GM12878 (cell line): ENCODE results near the gene DCLRE1B. TPM values are rescaled to one million over a fixed set of nuclear protein-coding genes. Genes with fewer than 3 reads are reported as not detected.

ENCODE experiments used
- CBFB ChIP-seq: IDR thresholded peaks from 2 replicates; pipeline ENCODE4 v1.6.1; 2016; ENCODE audit warnings: antibody characterized with exemption, low read depth
- CBX5 ChIP-seq: sonication (generic); IDR thresholded peaks from 2 replicates; pipeline ENCODE4 v1.6.1; 2016; ENCODE audit warnings: low read depth, moderate library complexity, mild to moderate bottlenecking, inconsistent platforms
- DPF2 ChIP-seq: fragments of 450-650 bp; IDR thresholded peaks from 2 replicates; pipeline ENCODE4 v1.6.1; 2017; ENCODE audit warnings: mild to moderate bottlenecking
- EED ChIP-seq: sonication (generic); IDR thresholded peaks from 2 replicates; pipeline ENCODE4 v1.6.1; 2016; ENCODE audit warnings: antibody characterized with exemption, low read depth
- FOS ChIP-seq: IDR thresholded peaks from 3 replicates; pipeline ENCODE4 v1.6.1; 2011; ENCODE audit warnings: borderline replicate concordance; ENCODE audit not compliant: insufficient read length; ENCODE audit errors: extremely low read depth
- HDAC6 ChIP-seq: fragments of 200-600 bp; sonication (generic); IDR thresholded peaks from one replicate; pipeline ENCODE4 v1.8.0; 2017; ENCODE audit warnings: antibody characterized with exemption; ENCODE audit not compliant: unreplicated experiment
- IRF3 ChIP-seq: fragments of 450-650 bp; IDR thresholded peaks from 2 replicates; pipeline ENCODE4 v1.6.1; 2014; ENCODE audit warnings: mild to moderate bottlenecking
- MLLT1 ChIP-seq: fragments of 450-650 bp; IDR thresholded peaks from 2 replicates; pipeline ENCODE4 v1.6.1; 2016; ENCODE audit warnings: mild to moderate bottlenecking
- NFXL1 ChIP-seq: fragments of 450-650 bp; IDR thresholded peaks from 2 replicates; pipeline ENCODE4 v1.6.1; 2017; ENCODE audit warnings: antibody characterized with exemption, mild to moderate bottlenecking, borderline replicate concordance
- NRF1 ChIP-seq: conservative IDR thresholded peaks from 2 replicates; pipeline ENCODE4 v1.6.1; 2011; ENCODE audit warnings: mild to moderate bottlenecking, low read depth, low read length, improper control_type of control experiment
- SRF ChIP-seq, 2 experiments: IDR thresholded peaks; 2 replicates each; pipeline ENCODE4 v1.6.1; 2011; ENCODE audit warnings: low read depth in 2 of 2, low read length in 2 of 2, mild to moderate bottlenecking in 1 of 2, moderate library complexity in 1 of 2
- TAF1 ChIP-seq: IDR thresholded peaks from 2 replicates; pipeline ENCODE4 v1.6.1; 2011; ENCODE audit warnings: mild to moderate bottlenecking, low read depth, low read length, borderline replicate concordance
- ZBED1 ChIP-seq: IDR thresholded peaks from 2 replicates; pipeline ENCODE4 v1.6.1; 2016; ENCODE audit warnings: borderline replicate concordance
- polyA plus RNA-seq, 11 experiments: library from polyadenylated mRNA; depleted of rRNA in 4 of 11; unstranded in 6 of 11; stranded (reverse) in 5 of 11; fragments of >200 nt; fragmentation: Nextera tagmentation in 4 of 11; fragmentation: Illumina TruSeq in 1 of 11; extraction: Ambion mirVana in 4 of 11; extraction: Trizol in 1 of 11; gene quantifications; 1 replicate in 1 of 11; 2 replicates in 10 of 11; pipeline versions ENCODE4 v1.2.1 to v1.2.3, GENCODE V29; 2011 to 2016; ENCODE audit warnings: inconsistent platforms in 2 of 11, missing spikeins in 2 of 11, low read depth in 1 of 11
- total RNA-seq, 4 experiments: library from RNA; depleted of rRNA in 3 of 4; stranded (reverse); fragments of >200 nt in 3 of 4; fragmentation: Illumina TruSeq in 1 of 4; extraction: Trizol in 1 of 4; gene quantifications; 2 replicates each; pipeline versions ENCODE4 v1.2.1 to v1.2.3, GENCODE V29; 2013 to 2021
- TF ChIP-seq, protein P1 (sequence below): IDR thresholded peaks from 2 replicates; pipeline ENCODE4 v1.6.1; 2011; ENCODE audit warnings: mild to moderate bottlenecking, low read depth, low read length, moderate library complexity; ENCODE audit not compliant: insufficient replicate concordance
- TF ChIP-seq, protein P2 (sequence below): fragments of 150-350 bp; IDR thresholded peaks from 2 replicates; pipeline ENCODE4 v1.6.1; 2016; ENCODE audit warnings: low read depth, low read length
- TF ChIP-seq, protein P3 (sequence below): fragments of 450-650 bp; formaldehyde crosslinking; IDR thresholded peaks from 2 replicates; pipeline ENCODE4 v1.4.0; 2022; ENCODE audit warnings: mild to moderate bottlenecking, moderate library complexity
- TF ChIP-seq, protein P4 (sequence below): fragments of 450-650 bp; IDR thresholded peaks from 2 replicates; pipeline ENCODE4 v1.6.1; 2016; ENCODE audit warnings: mild to moderate bottlenecking

DCLRE1B gene
- total and polyA plus RNA-seq, 10 of the 15 experiments (the other 5 are each of a cell fraction or from before 2014, with no cell fraction given) = 5.4 to 18.3 (median 13.4) TPM

DNA sequence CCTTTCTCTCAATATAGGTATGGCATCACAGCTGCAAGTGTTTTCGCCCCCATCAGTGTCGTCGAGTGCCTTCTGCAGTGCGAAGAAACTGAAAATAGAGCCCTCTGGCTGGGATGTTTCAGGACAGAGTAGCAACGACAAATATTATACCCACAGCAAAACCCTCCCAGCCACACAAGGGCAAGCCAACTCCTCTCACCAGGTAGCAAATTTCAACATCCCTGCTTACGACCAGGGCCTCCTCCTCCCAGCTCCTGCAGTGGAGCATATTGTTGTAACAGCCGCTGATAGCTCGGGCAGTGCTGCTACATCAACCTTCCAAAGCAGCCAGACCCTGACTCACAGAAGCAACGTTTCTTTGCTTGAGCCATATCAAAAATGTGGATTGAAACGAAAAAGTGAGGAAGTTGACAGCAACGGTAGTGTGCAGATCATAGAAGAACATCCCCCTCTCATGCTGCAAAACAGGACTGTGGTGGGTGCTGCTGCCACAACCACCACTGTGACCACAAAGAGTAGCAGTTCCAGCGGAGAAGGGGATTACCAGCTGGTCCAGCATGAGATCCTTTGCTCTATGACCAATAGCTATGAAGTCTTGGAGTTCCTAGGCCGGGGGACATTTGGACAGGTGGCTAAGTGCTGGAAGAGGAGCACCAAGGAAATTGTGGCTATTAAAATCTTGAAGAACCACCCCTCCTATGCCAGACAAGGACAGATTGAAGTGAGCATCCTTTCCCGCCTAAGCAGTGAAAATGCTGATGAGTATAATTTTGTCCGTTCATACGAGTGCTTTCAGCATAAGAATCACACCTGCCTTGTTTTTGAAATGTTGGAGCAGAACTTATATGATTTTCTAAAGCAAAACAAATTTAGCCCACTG, 35.5 kb downstream of the DCLRE1B start (continued):
- TF ChIP-seq, protein P1, sequence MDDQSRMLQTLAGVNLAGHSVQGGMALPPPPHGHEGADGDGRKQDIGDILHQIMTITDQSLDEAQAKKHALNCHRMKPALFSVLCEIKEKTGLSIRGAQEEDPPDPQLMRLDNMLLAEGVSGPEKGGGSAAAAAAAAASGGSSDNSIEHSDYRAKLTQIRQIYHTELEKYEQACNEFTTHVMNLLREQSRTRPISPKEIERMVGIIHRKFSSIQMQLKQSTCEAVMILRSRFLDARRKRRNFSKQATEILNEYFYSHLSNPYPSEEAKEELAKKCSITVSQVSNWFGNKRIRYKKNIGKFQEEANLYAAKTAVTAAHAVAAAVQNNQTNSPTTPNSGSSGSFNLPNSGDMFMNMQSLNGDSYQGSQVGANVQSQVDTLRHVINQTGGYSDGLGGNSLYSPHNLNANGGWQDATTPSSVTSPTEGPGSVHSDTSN = peak; percentile 11
- TF ChIP-seq, protein P2, sequence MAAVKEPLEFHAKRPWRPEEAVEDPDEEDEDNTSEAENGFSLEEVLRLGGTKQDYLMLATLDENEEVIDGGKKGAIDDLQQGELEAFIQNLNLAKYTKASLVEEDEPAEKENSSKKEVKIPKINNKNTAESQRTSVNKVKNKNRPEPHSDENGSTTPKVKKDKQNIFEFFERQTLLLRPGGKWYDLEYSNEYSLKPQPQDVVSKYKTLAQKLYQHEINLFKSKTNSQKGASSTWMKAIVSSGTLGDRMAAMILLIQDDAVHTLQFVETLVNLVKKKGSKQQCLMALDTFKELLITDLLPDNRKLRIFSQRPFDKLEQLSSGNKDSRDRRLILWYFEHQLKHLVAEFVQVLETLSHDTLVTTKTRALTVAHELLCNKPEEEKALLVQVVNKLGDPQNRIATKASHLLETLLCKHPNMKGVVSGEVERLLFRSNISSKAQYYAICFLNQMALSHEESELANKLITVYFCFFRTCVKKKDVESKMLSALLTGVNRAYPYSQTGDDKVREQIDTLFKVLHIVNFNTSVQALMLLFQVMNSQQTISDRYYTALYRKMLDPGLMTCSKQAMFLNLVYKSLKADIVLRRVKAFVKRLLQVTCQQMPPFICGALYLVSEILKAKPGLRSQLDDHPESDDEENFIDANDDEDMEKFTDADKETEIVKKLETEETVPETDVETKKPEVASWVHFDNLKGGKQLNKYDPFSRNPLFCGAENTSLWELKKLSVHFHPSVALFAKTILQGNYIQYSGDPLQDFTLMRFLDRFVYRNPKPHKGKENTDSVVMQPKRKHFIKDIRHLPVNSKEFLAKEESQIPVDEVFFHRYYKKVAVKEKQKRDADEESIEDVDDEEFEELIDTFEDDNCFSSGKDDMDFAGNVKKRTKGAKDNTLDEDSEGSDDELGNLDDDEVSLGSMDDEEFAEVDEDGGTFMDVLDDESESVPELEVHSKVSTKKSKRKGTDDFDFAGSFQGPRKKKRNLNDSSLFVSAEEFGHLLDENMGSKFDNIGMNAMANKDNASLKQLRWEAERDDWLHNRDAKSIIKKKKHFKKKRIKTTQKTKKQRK = no peak
- TF ChIP-seq CBFB = peak; percentile 65; the same call in 1 of the 2 replicates
- peak; percentile 73 for TF ChIP-seq MLLT1
- peak; percentile 74 for TF ChIP-seq EED
- no peak for TF ChIP-seq NFXL1
- TF ChIP-seq SRF (IDR thresholded peaks at IDR 0.05; ENCODE audit: low read depth in 2 of 2, low read length in 2 of 2) = no peak
- TF ChIP-seq HDAC6 = no peak
- TF ChIP-seq, protein P3, sequence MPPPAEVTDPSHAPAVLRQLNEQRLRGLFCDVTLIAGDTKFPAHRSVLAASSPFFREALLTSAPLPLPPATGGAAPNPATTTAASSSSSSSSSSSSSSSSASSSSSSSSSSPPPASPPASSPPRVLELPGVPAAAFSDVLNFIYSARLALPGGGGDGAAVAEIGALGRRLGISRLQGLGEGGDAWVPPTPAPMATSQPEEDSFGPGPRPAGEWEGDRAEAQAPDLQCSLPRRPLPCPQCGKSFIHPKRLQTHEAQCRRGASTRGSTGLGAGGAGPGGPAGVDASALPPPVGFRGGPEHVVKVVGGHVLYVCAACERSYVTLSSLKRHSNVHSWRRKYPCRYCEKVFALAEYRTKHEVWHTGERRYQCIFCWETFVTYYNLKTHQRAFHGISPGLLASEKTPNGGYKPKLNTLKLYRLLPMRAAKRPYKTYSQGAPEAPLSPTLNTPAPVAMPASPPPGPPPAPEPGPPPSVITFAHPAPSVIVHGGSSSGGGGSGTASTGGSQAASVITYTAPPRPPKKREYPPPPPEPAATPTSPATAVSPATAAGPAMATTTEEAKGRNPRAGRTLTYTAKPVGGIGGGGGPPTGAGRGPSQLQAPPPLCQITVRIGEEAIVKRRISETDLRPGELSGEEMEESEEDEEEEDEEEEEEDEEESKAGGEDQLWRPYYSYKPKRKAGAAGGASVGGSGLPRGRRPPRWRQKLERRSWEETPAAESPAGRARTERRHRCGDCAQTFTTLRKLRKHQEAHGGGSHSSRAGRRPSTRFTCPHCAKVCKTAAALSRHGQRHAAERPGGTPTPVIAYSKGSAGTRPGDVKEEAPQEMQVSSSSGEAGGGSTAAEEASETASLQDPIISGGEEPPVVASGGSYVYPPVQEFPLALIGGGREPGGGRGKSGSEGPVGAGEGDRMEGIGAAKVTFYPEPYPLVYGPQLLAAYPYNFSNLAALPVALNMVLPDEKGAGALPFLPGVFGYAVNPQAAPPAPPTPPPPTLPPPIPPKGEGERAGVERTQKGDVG = no peak
- TF ChIP-seq IRF3 = no peak
- peak; percentile 73; the same call in 1 of the 2 replicates for TF ChIP-seq DPF2
- TF ChIP-seq TAF1 = no peak
- no peak for TF ChIP-seq FOS
- 0 out of 2 replicates have a peak, but pooled peaks have one; percentile 57 for TF ChIP-seq CBX5
- TF ChIP-seq, protein P4, sequence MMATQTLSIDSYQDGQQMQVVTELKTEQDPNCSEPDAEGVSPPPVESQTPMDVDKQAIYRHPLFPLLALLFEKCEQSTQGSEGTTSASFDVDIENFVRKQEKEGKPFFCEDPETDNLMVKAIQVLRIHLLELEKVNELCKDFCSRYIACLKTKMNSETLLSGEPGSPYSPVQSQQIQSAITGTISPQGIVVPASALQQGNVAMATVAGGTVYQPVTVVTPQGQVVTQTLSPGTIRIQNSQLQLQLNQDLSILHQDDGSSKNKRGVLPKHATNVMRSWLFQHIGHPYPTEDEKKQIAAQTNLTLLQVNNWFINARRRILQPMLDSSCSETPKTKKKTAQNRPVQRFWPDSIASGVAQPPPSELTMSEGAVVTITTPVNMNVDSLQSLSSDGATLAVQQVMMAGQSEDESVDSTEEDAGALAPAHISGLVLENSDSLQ = no peak
- no peak; the same call in 1 of the 2 replicates for TF ChIP-seq ZBED1
- TF ChIP-seq NRF1 = no peak
